Measurements from ENCODE around the gene CRIP2.

GRCh38 chr14:105503935-105504692, 29.5 kb downstream of the CRIP2 start:
- TF ChIP-seq BHLHE40 (IDR thresholded peaks at IDR 0.05; ENCODE audit: borderline replicate concordance) (no peak), SUZ12 (IDR thresholded peaks at IDR 0.05) (no peak), SP1 (IDR thresholded peaks at IDR 0.05) (no peak), ELF4 (IDR thresholded peaks at IDR 0.05) (no peak), FOXK2 (IDR thresholded peaks at IDR 0.05) (no peak), CTBP1 (IDR thresholded peaks at IDR 0.05; ENCODE audit: borderline replicate concordance) (no peak), TARDBP (IDR thresholded peaks at IDR 0.05) (no peak), HDGF (IDR thresholded peaks at IDR 0.05; ENCODE audit: borderline replicate concordance) (no peak), FOXA1 (IDR thresholded peaks at IDR 0.05) (no peak), PKNOX1 (IDR thresholded peaks at IDR 0.05) (no peak), ARNT (IDR thresholded peaks at IDR 0.05) (no peak), FOXM1 (IDR thresholded peaks at IDR 0.05; ENCODE audit: borderline replicate concordance) (no peak), LEF1 (IDR thresholded peaks at IDR 0.05; ENCODE audit: borderline replicate concordance) (no peak), NFRKB (IDR thresholded peaks at IDR 0.05) (no peak)

Measured in HEK293T (cell line).